ENCODE results near the gene PLEKHG4B.

The PLEKHG4B gene

DNA sequence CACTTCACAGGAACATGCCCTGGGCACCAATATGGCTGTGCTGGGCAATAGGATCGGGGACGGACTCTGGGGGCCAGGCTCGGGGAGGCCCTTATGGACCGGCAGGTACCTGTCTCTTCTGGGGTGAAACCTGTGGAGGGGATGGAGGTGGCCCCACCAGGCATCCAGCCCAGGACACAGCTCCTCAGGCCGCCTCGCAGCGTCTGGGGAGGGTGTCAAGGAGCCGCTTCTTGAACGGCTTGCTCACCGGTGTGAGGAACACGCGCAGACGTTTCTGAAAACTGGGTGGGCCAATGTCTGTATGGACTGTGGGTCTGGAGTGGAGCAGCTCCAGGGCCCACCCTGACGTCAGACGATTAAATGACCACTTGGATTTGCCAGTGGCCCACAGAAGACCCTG, 45.8 kb downstream of the PLEKHG4B start:
- no peak for DNase-seq (ENCODE audit: low spot score)

- no peak for DNase-seq (ENCODE audit: low spot score)
Observed at GRCh38 chr5:138936-139335, 47.0 kb downstream of the PLEKHG4B start.

GRCh38 chr5:139579-140442, 47.8 kb downstream of the PLEKHG4B start:
- DNase-seq (ENCODE audit: low spot score): no peak

DNA sequence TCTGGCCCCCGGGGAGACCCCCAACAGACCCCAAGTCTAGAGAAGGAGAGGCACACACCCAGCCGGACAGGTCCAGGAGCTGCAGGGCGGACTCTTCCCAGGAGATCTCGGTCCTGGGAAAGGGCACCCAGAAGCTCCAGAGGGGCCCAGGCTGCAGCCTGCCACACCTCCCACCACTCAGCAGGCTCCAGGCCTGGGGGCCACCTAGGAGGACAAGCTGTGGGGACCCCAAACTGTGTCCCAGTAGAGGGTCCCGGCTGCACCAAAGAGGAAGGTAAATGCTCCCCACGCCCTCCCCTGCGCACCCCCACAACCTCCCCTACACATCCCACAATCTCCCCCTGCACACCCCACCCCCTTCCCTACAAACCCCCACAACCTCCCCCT, 48.5 kb downstream of the PLEKHG4B start:
- no peak for DNase-seq (ENCODE audit: low spot score)

- no peak for DNase-seq (ENCODE audit: low spot score)
Observed at GRCh38 chr5:141211-141610, 49.2 kb downstream of the PLEKHG4B start.

DNA sequence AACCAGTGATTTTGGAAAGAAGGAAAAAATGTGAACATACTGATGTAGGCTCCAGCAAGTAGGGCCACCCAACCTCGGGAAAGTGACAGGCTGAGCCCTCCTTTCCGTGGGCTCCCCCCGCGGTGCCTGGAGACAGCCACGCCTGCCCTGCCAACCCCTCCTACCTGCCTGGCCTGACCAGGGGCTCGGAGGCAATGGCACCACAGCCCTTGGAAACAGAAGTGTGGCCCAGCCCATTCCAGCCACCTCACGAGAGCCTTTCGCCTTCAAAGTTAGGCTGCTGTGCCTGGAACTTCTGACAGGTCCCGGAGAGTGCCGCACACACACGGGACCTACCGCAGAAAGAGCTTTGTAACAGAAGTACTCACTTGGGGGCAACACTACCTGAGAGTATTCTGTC, 49.8 kb downstream of the PLEKHG4B start:
- no peak for DNase-seq (ENCODE audit: low spot score)

GRCh38 chr5:142246-142810, 50.4 kb downstream of the PLEKHG4B start:
- DNase-seq (ENCODE audit: low spot score): no peak

- DNase-seq (ENCODE audit: low spot score): no peak
Observed at GRCh38 chr5:143041-143440, 51.1 kb downstream of the PLEKHG4B start.

- DNase-seq (ENCODE audit: low spot score): no peak
Observed at GRCh38 chr5:144941-145340, 53.0 kb downstream of the PLEKHG4B start.

GRCh38 chr5:145585-146323, 53.8 kb downstream of the PLEKHG4B start:
- no peak for DNase-seq (ENCODE audit: low spot score)

- DNase-seq (ENCODE audit: low spot score): no peak
Observed at GRCh38 chr5:147751-148150, 55.8 kb downstream of the PLEKHG4B start.

GRCh38 chr5:149745-150485, 57.9 kb downstream of the PLEKHG4B start:
- no peak for DNase-seq (ENCODE audit: low spot score)

GRCh38 chr5:150746-151145, 58.8 kb downstream of the PLEKHG4B start:
- no peak for DNase-seq (ENCODE audit: low spot score)

- DNase-seq (ENCODE audit: low spot score): no peak
Observed at GRCh38 chr5:152077-152476, 60.1 kb downstream of the PLEKHG4B start.

DNA sequence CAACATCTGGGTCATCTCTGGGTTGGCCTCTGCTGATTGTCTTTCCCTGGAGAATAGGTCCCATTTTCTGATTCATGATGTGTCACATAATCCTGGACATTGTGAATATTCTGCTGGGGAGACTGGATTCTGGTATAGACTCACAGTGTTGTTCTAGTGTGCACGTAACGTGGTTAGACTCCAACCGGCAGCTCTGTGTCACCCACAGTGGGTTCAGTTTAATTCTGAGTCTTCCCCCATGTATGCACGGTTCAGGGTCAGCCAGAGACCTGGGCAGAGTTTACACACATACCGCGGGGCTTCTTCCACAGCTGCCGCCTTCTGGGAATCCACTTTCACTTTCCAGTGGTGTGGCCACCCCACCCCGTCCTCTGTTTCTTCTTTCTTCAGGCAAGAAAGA, 61.3 kb downstream of the PLEKHG4B start:
- DNase-seq (ENCODE audit: low spot score): peak; percentile 15

GRCh38 chr5:154236-154635, 62.3 kb downstream of the PLEKHG4B start:
- DNase-seq (ENCODE audit: low spot score): no peak

- no peak for DNase-seq (ENCODE audit: low spot score)
Observed at GRCh38 chr5:154826-155225, 62.9 kb downstream of the PLEKHG4B start.

- no peak for DNase-seq (ENCODE audit: low spot score)
Observed at GRCh38 chr5:155651-156410, 63.9 kb downstream of the PLEKHG4B start.

DNA sequence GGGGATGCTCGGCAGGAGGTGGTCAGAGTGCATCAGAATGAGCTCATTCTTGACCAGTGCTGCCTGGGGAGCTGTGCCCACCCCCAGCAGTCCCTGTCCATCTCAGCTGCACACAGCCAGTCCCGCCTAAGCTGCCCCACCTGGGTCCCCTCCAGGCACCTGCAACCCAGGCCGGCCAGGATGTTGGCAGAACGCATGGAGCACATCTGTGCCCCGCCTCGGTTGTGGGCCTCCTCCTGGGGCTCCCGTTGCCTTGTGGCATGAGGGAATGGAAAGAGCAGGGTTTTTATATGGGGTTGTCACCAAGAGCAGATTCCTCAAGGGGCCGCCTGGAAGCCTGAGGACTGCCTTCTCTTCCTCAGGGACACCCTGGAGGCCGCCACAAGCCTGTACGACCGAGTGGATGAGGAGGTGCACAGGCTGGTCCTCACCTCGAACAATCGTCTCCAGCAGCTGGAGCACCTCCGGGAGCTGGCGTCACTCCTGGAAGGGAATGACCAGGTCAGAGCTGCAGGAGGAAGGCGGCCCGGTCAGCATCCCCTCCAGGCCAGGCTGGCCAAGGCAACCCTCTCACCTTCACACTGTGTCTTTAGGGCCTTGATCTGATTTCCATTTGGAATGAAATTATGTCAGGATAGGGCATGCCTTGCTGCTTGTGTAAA, 64.6 kb downstream of the PLEKHG4B start:
- DNase-seq (ENCODE audit: low spot score): no peak

- DNase-seq (ENCODE audit: low spot score): no peak
Observed at GRCh38 chr5:157126-157715, 65.3 kb downstream of the PLEKHG4B start.

- no peak for DNase-seq (ENCODE audit: low spot score)
Observed at GRCh38 chr5:157801-158200, 65.8 kb downstream of the PLEKHG4B start.
